HG03103 (cell line): ENCODE results near the gene BNC2.

Experiments
- ATAC-seq: cut with Tn5 transposase; IDR thresholded peaks from one replicate; pipeline ENCODE4 v1.9.1; 2021; ENCODE audit warnings: low read depth; ENCODE audit not compliant: unreplicated experiment

BNC2 gene

DNA sequence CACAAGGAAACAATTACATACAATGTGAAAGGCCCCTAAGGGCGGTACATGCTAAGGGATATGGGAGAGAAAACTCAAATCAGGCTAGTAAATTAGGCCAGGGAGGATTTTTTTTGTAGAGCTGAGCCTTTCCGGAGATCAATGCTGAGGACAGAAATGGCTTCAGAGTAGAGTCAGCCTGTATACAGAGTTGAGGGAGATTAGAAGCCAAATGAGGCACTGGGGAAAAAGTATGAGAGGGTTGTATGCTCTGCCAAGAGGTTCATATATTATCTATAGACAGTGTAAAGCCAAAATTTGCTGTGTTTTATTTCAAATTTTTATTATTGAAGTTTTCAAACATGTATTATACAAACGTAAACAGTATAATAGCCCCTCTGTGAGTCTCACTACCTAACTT lies 103.1 kb downstream of the BNC2 start:
- ATAC-seq, result no peak

DNA sequence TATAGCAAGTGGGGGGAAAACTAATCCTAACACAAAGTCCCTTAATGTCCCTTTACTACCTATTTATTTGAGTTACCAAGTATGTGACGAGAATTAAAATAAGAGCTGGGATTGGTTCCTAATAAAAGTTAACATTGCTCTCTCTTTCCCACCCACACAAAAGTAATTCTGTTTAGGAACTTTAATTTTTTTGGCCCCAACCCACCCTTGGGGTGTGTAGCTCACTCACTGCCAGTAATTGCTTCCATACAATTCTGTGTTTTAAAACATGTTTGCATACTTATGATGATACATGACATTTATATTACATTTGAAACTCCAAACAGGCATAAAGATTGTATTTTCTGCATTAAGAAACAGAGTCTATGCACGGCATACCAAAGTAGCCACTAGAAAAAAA lies 106.5 kb downstream of the BNC2 start:
- ATAC-seq, result no peak

DNA sequence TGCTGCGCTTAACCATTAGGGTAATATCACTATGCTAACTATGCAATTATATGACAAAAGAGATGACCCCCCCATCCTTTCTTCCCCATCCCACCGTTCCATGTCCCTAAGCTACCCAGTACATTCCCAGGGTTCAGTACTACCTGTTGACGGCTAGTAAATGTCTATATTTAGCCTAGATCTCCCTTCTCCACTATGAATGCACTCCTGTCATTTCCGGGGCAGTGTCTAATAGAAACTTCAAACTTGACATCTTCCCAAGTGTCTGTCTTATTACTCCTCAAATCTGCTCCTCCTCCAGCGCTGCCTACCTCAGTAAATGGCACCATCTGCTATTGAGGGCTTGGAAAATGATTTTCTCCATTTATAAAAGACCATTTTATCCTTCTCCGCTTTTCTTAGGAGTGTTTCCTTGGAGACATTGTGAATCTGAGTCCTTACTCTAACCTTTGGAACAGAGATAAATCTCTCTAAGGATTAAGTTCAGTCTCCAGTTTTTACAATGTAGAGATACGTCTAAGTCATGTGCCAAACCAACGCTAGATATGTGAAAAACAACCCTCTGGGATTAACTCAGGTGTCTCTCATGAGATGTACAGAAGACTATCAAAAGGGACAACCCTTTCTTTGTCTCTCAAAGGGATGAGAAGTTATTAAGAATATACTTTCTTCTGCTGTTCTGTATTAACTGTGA lies 114.9 kb downstream of the BNC2 start:
- no peak for ATAC-seq

- no peak for ATAC-seq
These were observed 115.8 kb downstream of the BNC2 start for GRCh38 chr9:16754662-16755061.

GRCh38 chr9:16753256-16753655 lies 117.2 kb downstream of the BNC2 start:
- no peak for ATAC-seq

GRCh38 chr9:16752601-16753000 lies 117.9 kb downstream of the BNC2 start:
- ATAC-seq, result no peak

DNA sequence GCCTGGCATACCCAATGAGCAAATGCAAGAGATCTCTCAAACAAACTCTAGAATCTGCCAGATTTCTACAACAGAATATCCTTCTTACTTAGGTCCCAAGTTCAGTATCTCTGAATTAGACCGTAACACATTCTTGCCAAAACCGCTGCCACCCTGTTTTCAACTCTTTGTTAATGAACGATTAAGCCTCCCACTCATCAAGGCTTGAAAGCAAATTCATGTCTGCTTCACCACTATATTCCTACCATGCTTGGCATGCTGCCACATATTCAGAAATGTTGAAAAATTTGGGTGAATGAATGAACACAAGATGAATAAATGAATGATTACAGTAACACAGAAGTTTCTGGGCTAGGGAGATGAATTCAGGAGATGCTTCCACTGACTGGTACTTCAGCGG lies 119.9 kb downstream of the BNC2 start:
- ATAC-seq, result no peak

DNA sequence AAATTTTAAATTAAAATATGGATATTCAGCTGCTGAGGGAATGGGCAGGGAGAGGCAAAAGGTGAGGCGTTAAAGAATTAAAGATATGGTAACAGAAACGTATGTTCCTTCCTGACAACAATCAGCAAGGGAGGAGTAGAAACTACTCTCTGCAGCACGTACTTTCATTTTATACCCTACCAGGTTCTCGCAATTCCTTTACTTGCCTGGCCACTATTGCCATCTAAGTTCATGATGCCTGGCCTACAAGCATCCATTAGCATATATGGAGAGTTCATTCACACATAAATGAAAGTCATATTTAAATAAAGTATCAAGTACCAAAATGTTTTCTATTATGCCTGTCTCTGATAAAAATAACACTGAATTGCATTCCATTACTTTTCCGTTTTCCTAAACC lies 125.1 kb downstream of the BNC2 start:
- ATAC-seq, result no peak

DNA sequence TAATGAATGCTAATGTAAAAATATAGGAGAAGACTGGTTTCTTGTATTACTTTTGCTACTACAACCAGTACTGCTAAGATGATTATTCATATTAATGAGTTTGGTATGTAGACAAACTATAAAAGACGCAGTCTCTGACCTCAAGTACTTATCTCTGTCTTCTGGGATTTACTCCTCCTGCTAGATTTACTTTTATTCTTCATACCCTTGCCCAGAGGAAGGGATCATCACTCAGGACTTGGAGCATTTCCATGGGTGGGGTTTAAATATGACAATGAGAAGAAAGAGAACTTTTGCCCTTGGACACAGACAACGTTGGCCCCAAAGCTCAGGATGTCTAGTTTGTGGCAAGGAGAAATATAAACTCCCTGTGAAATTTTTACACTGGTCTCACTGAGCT lies 126.1 kb downstream of the BNC2 start:
- ATAC-seq, result no peak

DNA sequence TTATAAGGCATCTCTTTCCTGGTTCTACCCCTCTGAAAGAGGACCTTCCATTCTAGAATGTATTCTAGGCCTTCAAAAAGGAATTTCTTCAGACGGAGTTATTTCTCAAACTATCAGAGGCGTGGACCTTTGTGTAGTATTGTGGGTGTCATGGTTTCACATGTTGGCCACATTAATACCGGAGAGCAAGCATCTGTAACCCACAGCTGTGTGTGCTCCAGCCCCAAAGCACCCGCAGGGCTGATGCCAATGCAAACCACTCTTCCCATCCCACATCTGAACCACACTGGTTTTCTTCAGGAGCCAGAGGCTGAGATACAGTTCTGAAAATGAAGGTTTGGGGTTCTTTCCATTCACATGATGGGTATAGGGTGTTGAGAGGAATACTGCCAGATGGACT lies 127.1 kb downstream of the BNC2 start:
- ATAC-seq, result no peak

DNA sequence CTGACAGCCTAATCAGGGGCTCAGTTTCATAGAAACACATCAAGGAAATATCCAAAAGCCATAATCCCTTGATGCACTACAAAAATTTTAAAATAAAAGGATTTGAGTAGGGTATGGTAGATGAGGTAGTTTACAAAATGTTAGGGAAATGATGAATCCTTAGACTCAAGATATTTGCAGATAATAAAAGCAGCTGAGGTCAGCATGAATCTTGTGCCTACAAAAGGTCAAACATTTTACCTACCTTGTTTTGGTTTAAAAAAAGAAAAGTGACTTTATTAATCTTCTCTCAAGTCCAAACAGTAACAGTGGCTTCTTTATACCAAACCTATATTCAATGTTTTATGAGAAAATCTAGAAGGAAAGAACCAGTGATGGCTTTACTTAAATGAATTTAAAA lies 135.5 kb downstream of the BNC2 start:
- ATAC-seq, result no peak

- ATAC-seq, result no peak
These were observed 137.9 kb downstream of the BNC2 start for GRCh38 chr9:16732546-16732945.

- no peak for ATAC-seq
These were observed 140.3 kb downstream of the BNC2 start for GRCh38 chr9:16730162-16730561.

DNA sequence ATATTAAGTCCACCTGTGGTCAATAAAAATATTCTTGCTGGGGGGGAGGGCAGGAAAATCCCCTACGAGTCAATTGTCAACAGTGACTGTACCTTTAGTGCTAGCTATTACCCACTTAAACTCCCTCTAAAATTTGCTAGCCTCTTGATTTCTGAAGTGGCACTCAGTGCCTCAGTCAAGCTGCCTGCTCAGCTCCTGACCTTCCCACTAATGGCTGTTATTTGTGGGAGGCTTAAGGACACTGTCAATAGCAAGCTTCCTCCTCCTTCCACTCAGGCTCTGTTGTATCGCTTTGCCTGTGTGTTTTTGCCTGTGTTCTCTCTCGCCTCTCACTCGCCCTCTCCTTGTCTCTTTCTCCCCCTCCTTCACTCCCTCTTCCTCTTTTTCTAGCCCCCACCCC lies 140.8 kb downstream of the BNC2 start:
- ATAC-seq, result no peak

DNA sequence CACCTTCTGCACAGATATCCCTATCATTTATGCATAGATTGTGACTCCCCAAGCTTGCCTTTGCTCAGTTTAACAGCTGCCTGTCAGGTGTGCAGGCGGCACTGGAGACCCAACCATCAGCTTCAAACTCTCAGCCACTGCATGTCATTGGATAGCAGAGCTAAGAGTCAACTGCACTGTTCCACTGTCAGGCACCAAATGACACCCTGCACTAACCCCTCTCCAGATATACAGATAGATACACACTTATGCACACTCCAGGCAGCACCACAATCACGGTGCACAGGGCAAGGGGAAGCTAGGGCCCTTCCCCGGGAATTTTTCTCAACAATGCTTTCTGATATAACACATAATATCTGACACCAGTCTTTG lies 142.3 kb downstream of the BNC2 start:
- no peak for ATAC-seq

DNA sequence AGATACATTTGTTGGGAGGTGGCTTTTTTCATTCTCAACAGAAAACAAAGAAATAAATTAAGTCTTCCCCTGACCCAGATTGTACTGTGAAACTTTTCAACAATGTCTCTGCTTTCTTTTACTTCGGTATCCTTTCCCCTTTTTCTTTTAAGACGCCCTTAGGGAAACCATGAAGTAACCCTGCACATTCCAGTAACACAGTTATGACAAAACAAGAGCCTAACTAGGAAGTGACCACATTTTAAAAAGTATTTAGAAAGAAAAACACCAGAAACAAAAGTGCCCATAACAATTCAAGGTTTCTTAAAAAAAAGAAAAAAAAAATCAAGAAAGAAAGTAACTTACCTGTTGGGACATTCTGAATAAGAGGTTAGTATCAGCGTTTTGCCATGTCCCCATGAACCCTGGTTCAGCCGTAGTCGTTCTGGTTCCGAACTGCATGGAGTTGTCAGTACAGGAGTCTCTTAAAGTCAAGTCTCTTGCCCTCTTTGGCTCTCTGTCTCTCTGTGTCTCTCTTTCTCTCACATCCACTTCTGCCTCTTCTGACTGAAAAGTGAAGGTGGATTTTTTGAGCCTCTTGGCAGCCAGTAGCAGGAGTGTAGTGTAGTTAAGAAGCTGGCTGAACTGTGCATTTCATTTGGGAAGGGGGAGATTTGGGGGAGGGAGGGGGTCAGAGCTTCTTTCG lies 142.9 kb downstream of the BNC2 start:
- ATAC-seq, result no peak

GRCh38 chr9:16726718-16727451 lies 143.6 kb downstream of the BNC2 start:
- ATAC-seq, result no peak

GRCh38 chr9:16726029-16726428 lies 144.4 kb downstream of the BNC2 start:
- ATAC-seq, result no peak

GRCh38 chr9:16725066-16725465 lies 145.4 kb downstream of the BNC2 start:
- ATAC-seq, result no peak

DNA sequence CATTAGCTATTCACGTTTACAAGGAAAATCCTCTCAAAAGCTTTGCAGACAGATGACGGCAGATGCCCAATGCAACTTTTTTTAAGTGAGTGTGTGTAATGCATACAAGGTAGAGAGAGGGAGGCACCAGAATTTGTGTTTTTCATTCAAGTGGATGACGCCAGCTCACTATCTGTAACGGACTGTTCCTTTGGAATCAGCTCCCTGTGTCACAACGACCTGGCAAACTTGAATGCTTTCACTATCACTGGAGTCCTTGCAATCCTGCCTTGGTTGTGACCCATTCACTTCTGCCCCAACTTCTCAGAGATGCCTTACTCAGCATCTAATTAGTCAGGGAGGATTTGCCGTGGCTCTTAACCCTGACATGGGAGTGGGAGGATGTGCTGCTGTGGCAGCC lies 148.5 kb downstream of the BNC2 start:
- ATAC-seq, result no peak

DNA sequence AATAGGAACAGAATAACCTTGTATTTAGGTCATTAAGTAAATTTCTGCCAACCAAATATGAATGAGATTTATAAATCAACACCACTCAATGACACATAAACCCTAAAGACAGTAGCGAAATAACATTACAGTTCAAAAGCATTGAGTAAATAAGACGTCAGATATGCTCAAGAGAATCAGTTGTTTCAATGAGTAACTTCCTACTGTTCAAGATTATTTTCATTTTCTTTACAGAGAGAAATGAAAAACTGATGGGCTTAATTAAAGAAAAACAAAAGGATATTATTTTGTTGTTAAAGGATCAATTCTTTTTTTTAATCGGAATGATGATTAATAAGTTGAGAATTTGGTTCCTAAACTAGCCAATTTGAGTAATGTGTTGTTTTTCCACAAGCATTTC lies 150.1 kb downstream of the BNC2 start:
- no peak for ATAC-seq

- ATAC-seq, result no peak
These were observed 150.5 kb downstream of the BNC2 start for GRCh38 chr9:16719921-16720320.
